ENCODE measurements around the gene SLC13A1.

SLC13A1 gene

GRCh38 chr7:123177442-123177841 lies 22.3 kb downstream of the SLC13A1 start:
- no peak for DNase-seq (ENCODE audit: low read depth)
- H3K4me3 ChIP-seq (ENCODE audit: low read depth, low read length): no peak overlapping the region
- TF ChIP-seq, protein P1, sequence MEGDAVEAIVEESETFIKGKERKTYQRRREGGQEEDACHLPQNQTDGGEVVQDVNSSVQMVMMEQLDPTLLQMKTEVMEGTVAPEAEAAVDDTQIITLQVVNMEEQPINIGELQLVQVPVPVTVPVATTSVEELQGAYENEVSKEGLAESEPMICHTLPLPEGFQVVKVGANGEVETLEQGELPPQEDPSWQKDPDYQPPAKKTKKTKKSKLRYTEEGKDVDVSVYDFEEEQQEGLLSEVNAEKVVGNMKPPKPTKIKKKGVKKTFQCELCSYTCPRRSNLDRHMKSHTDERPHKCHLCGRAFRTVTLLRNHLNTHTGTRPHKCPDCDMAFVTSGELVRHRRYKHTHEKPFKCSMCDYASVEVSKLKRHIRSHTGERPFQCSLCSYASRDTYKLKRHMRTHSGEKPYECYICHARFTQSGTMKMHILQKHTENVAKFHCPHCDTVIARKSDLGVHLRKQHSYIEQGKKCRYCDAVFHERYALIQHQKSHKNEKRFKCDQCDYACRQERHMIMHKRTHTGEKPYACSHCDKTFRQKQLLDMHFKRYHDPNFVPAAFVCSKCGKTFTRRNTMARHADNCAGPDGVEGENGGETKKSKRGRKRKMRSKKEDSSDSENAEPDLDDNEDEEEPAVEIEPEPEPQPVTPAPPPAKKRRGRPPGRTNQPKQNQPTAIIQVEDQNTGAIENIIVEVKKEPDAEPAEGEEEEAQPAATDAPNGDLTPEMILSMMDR (conservative IDR thresholded peaks at IDR 0.05; ENCODE audit: low read depth, low read length): no peak

GRCh38 chr7:123170333-123171246 lies 29.2 kb downstream of the SLC13A1 start:
- no peak overlapping the region for H3K4me3 ChIP-seq (ENCODE audit: low read depth, low read length)
- no peak for DNase-seq (ENCODE audit: low read depth)
- TF ChIP-seq, protein P1 (conservative IDR thresholded peaks at IDR 0.05; ENCODE audit: low read depth, low read length): no peak

GRCh38 chr7:123169065-123169464 lies 30.7 kb downstream of the SLC13A1 start:
- TF ChIP-seq, protein P1 (conservative IDR thresholded peaks at IDR 0.05; ENCODE audit: low read depth, low read length): no peak
- no peak for DNase-seq (ENCODE audit: low read depth)
- H3K4me3 ChIP-seq (ENCODE audit: low read depth, low read length): no peak overlapping the region

DNA sequence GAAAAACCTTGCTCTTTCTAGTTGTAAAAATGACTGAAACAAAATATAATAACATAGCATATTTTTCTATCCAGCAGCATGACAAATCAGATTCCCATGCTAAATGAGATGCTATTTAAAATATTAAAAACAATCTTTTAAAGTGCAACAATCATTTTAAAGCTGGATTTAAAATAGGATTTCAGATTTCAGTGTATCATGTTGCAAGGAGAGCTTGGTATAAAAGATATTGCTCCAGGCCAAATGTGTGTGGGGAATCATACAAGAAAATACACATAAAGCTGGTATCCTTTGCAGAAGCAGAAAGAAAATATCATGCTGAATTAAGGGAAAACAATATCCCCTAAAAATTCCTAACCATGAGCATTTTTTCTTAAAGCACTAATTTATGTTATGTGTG lies 42.2 kb downstream of the SLC13A1 start:
- TF ChIP-seq, protein P1 (conservative IDR thresholded peaks at IDR 0.05; ENCODE audit: low read depth, low read length): no peak
- DNase-seq (ENCODE audit: low read depth): no peak
- H3K4me3 ChIP-seq (ENCODE audit: low read depth, low read length): no peak overlapping the region

GRCh38 chr7:123155571-123155970 lies 44.2 kb downstream of the SLC13A1 start:
- H3K4me3 ChIP-seq (ENCODE audit: low read depth, low read length): no peak overlapping the region
- DNase-seq (ENCODE audit: low read depth): no peak
- TF ChIP-seq, protein P1 (conservative IDR thresholded peaks at IDR 0.05; ENCODE audit: low read depth, low read length): no peak

DNA sequence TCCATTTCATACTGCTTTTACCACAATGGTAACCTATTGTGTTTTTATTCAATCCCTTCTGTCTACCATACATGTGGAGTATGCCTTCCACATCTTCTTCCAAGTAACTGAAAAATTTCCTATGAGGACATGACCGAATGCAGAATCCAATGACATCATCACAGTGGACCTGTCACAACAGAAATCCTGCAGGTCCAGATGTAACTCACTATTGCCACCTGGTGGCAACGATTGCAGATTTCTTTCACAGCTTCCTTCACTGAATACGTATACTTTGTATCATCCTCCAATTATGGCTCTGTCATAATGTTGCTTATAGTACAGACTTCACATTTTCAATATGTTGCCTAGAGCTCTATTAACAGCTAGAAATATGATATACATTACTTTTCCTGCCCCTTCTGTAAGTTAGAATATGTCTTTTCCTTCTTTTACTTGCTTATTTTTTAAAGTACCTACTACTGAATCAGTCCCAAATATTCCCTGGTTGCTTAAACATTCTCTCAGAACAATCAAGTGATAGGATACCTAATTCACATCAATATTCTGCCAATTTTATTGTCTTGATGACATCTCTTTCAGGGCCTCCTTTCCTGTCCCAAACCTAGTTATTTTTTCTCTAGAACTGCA lies 45.4 kb downstream of the SLC13A1 start:
- TF ChIP-seq, protein P1 (conservative IDR thresholded peaks at IDR 0.05; ENCODE audit: low read depth, low read length): peak; percentile 85
- H3K4me3 ChIP-seq (ENCODE audit: low read depth, low read length): no peak overlapping the region
- peak; percentile 94 for DNase-seq (ENCODE audit: low read depth)

All from choroid plexus epithelial cell (primary cell).